ENCODE results near the gene GSTT2B.
"Not testable (repeated sequence)": the region's sequence is repeated elsewhere in the genome, so short reads cannot be mapped to it uniquely, and the experiment has no call there.

Gene GSTT2B

GRCh38 chr22:23940166-23940565 lies 20.8 kb downstream of the GSTT2B start:
- H3K4me3 ChIP-seq (ENCODE audit: low read depth, low read length); DNase-seq (ENCODE audit: low read depth): not testable (repeated sequence)

- no peak for TF ChIP-seq CTCF (conservative IDR thresholded peaks at IDR 0.05; ENCODE audit: low read depth, low read length)
- H3K4me3 ChIP-seq (ENCODE audit: low read depth, low read length), result no peak overlapping the region
- no peak for DNase-seq (ENCODE audit: low read depth)
Measured at GRCh38 chr22:23939017-23939357, 22.0 kb downstream of the GSTT2B start.

GRCh38 chr22:23938328-23939016 lies 22.5 kb downstream of the GSTT2B start:
- no peak for TF ChIP-seq CTCF (conservative IDR thresholded peaks at IDR 0.05; ENCODE audit: low read depth, low read length)
- DNase-seq (ENCODE audit: low read depth), result no peak
- H3K4me3 ChIP-seq (ENCODE audit: low read depth, low read length), result no peak overlapping the region

GRCh38 chr22:23926561-23926960 lies 34.4 kb downstream of the GSTT2B start:
- H3K4me3 ChIP-seq (ENCODE audit: low read depth, low read length), result no peak overlapping the region
- no peak for DNase-seq (ENCODE audit: low read depth)
- TF ChIP-seq CTCF (conservative IDR thresholded peaks at IDR 0.05; ENCODE audit: low read depth, low read length), result no peak

DNA sequence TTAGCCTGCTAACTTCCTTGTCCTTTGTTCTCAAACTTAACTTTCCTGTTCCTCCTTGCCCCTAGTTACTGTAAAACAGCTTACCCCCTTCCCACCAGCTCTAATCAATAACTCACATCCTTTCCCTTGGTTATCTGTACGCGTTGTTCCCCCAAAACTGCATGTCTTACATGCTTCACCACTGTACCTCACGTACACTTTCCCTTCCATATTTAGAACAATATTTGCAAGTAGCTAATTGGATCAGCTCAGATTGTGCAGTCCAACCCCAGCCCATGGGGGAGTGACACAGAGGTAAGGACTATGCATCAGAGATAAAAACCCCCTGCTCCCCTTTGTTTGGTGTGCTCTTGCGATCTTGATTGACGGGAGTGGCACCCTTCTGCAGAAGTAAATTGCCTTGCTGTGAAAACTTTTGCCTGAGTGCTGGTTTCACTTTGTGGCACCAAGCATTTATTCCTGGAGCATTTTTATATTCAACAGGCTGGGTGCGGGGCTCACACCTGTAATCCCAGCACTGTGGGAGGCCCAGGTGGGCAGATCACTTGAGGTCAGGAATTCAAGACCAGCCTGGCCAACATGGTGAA lies 35.9 kb downstream of the GSTT2B start:
- DNase-seq (ENCODE audit: low read depth), result no peak
- H3K4me3 ChIP-seq (ENCODE audit: low read depth, low read length), result no peak overlapping the region
- no peak for TF ChIP-seq CTCF (conservative IDR thresholded peaks at IDR 0.05; ENCODE audit: low read depth, low read length)

GRCh38 chr22:23922921-23923320 lies 38.1 kb downstream of the GSTT2B start:
- H3K4me3 ChIP-seq (ENCODE audit: low read depth, low read length), result no peak overlapping the region
- no peak for DNase-seq (ENCODE audit: low read depth)
- TF ChIP-seq CTCF (conservative IDR thresholded peaks at IDR 0.05; ENCODE audit: low read depth, low read length), result no peak

GRCh38 chr22:23921586-23922201 lies 39.3 kb downstream of the GSTT2B start:
- not testable (repeated sequence) for H3K4me3 ChIP-seq (ENCODE audit: low read depth, low read length)
- DNase-seq (ENCODE audit: low read depth), result peak; percentile 34

DNA sequence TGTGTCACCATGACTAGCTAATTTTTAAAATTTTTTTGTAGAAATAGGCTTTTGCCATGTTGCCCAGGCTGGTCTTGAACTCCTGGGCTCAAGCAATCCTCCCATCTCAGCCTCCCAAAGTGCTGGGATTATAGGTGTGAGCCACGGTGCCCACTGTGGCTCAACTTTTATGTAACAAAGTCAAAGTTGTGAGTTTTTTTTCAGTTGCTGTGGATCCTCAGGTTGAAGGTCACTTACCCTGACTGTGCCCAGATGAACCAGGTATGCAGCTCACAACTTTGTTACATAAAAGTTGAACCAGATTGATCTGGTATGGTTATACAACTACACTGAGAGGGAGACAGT lies 40.8 kb downstream of the GSTT2B start:
- not testable (repeated sequence) for DNase-seq (ENCODE audit: low read depth); H3K4me3 ChIP-seq (ENCODE audit: low read depth, low read length)
